PC-9 (cell line): ENCODE data around the gene RBMS1. TPM values are rescaled to one million over a fixed set of nuclear protein-coding genes. Genes with fewer than 3 reads are reported as not detected.

Experiments
- BruUV-seq: library from RNA; stranded (reverse); fragments of 400-500 nt; replicated peaks from 2 replicates; lab custom pipeline; 2021; lab: Mats Ljungman, UMichigan
- CTCF ChIA-PET: fragments of 300-600 bp; sonication (Branson Sonifier 250); formaldehyde crosslinking; loops from one replicate; lab custom pipeline; 2022; ENCODE audit warnings: antibody characterized with exemption; lab: Charles Lee
- POLR2A ChIA-PET: fragments of 300-600 bp; sonication (Branson Sonifier 250); formaldehyde crosslinking; loops from one replicate; lab custom pipeline; 2022; ENCODE audit warnings: antibody characterized with exemption; ENCODE audit not compliant: unreplicated experiment; lab: Charles Lee
- DNase-seq, 2 experiments: peaks; one replicate each; pipeline versions ENCODE4 v3.0.0 to v3.0.0-alpha.2; 2015 to 2022; ENCODE audit warnings: mixed read lengths in 1 of 2
- H2AFZ ChIP-seq: fragments of 200-600 bp; sonication (generic); 2 replicates; pipeline ENCODE4 v1.8.1; 2017; ENCODE audit warnings: antibody characterized with exemption
- H3F3A ChIP-seq: fragments of 200-600 bp; sonication (generic); 2 replicates; pipeline ENCODE4 v1.8.1; 2017; ENCODE audit warnings: antibody characterized with exemption, mild to moderate bottlenecking, low read depth; ENCODE audit not compliant: insufficient read depth
- H3K27ac ChIP-seq: fragments of 200-600 bp; sonication (generic); 2 replicates; pipeline ENCODE4 v1.6.1; 2016; ENCODE audit warnings: mixed run types
- H3K27me3 ChIP-seq: fragments of 200-600 bp; sonication (generic); 2 replicates; pipeline ENCODE4 v1.6.1; 2016; ENCODE audit warnings: low read depth, mixed run types; ENCODE audit not compliant: insufficient read depth
- H3K36me3 ChIP-seq: fragments of 200-600 bp; sonication (generic); 2 replicates; pipeline ENCODE4 v1.6.1; 2016; ENCODE audit warnings: low read depth, mixed run types
- H3K4me1 ChIP-seq: fragments of 200-600 bp; sonication (generic); replicated peaks from 2 replicates; pipeline ENCODE4 v1.6.1; 2016; ENCODE audit warnings: mixed run types; ENCODE audit not compliant: insufficient read depth
- H3K4me2 ChIP-seq: fragments of 200-600 bp; sonication (generic); 2 replicates; pipeline ENCODE4 v1.6.1; 2017; ENCODE audit warnings: mixed run types
- H3K4me3 ChIP-seq: fragments of 200-600 bp; sonication (generic); 2 replicates; pipeline ENCODE4 v1.6.1; 2016; ENCODE audit warnings: mixed run types
- H3K79me2 ChIP-seq: fragments of 200-600 bp; sonication (generic); 2 replicates; pipeline ENCODE4 v1.6.1; 2017; ENCODE audit warnings: low read depth, mixed run types
- H3K9me2 ChIP-seq: fragments of 200-600 bp; sonication (generic); 2 replicates; pipeline ENCODE4 v1.8.1; 2017; ENCODE audit warnings: mild to moderate bottlenecking; ENCODE audit not compliant: insufficient read depth
- H3K9me3 ChIP-seq: fragments of 200-600 bp; sonication (generic); 2 replicates; pipeline ENCODE4 v1.8.1; 2016; ENCODE audit warnings: low read depth; ENCODE audit not compliant: insufficient read depth
- H4K20me1 ChIP-seq: fragments of 200-600 bp; sonication (generic); 2 replicates; pipeline ENCODE4 v1.8.1; 2017; ENCODE audit not compliant: insufficient read depth
- EZH2 ChIP-seq: fragments of 200-600 bp; sonication (generic); IDR thresholded peaks from 2 replicates; pipeline ENCODE4 v1.8.0; 2017; ENCODE audit warnings: antibody characterized with exemption, low read depth
- intact Hi-C: fragments of 100-400 bp; cut with micrococcal nuclease; formaldehyde crosslinking; loops from one replicate; pipeline ENCODE4 v1.10.0; 2022; ENCODE audit not compliant: unreplicated experiment
- total RNA-seq: library from RNA; stranded (reverse); gene quantifications from 2 replicates; pipeline ENCODE4 v1.2.3, GENCODE V29; 2021
- TF ChIP-seq, protein P1 (sequence below): fragments of 200-600 bp; sonication (generic); conservative IDR thresholded peaks from 2 replicates; pipeline ENCODE4 v1.6.1; 2017; ENCODE audit warnings: mixed run types, antibody characterized with exemption, mild to moderate bottlenecking, moderate library complexity

Gene RBMS1
- total RNA-seq, 1 experiment from 2014 or later = 65.1 TPM

DNA sequence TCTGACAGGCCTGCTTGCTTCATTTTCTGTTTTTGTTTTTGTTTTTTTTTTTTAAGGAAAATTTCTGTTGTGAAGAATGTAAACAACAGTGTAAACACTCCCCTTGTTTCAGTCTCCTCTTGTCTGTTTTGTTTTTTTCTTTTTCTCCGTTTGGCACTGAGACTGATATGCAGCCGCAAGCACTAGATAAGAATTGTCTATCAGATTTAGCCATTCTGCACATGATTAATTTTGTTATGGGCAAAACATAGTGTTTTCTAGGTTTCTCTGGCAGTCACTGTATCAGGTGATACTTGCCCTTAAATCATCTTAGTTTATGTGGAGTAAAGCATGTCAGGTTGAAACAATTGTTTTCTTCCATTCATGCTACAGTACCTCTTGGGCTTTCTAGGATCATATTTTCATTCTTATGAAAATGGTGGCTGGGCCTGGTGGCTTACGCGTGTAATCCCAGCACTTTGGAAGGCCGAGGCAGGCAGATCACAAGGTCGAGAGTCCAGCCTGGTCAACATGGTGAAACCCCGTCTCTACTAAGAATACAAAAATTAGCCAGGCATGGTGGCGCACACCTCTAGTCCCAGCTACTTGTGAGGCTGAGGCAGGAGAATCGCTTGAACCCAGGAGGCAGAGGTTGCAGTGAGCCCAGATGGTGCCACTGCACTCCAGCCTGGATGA is 12.9 kb upstream of the RBMS1 start:
- Histone ChIP-seq H3K27ac (no peak overlapping the region), H3K4me3 (no peak overlapping the region), H3K4me1 (no peaks in the 10 kb centered on the region), H3K9me3 (no peaks in the 10 kb centered on the region), H2AFZ (no peak overlapping the region), H3K4me2 (no peak overlapping the region), H3F3A (no peaks in the 10 kb centered on the region), H4K20me1 (no peaks in the 10 kb centered on the region), H3K36me3 (no peaks in the 10 kb centered on the region), H3K27me3 (no peaks in the 10 kb centered on the region), H3K79me2 (no peaks in the 10 kb centered on the region), H3K9me2 (no peaks in the 10 kb centered on the region; the same call in 1 of the 2 replicates)
- DNase-seq = no peak
- ChIA-PET POLR2A (no interaction called here), CTCF (no interaction called here)
- intact Hi-C loops = no loop called here
- no TSS peak for BruUV-seq
- TF ChIP-seq EZH2 = no peak
- TF ChIP-seq, protein P1, sequence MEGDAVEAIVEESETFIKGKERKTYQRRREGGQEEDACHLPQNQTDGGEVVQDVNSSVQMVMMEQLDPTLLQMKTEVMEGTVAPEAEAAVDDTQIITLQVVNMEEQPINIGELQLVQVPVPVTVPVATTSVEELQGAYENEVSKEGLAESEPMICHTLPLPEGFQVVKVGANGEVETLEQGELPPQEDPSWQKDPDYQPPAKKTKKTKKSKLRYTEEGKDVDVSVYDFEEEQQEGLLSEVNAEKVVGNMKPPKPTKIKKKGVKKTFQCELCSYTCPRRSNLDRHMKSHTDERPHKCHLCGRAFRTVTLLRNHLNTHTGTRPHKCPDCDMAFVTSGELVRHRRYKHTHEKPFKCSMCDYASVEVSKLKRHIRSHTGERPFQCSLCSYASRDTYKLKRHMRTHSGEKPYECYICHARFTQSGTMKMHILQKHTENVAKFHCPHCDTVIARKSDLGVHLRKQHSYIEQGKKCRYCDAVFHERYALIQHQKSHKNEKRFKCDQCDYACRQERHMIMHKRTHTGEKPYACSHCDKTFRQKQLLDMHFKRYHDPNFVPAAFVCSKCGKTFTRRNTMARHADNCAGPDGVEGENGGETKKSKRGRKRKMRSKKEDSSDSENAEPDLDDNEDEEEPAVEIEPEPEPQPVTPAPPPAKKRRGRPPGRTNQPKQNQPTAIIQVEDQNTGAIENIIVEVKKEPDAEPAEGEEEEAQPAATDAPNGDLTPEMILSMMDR = no peak

DNA sequence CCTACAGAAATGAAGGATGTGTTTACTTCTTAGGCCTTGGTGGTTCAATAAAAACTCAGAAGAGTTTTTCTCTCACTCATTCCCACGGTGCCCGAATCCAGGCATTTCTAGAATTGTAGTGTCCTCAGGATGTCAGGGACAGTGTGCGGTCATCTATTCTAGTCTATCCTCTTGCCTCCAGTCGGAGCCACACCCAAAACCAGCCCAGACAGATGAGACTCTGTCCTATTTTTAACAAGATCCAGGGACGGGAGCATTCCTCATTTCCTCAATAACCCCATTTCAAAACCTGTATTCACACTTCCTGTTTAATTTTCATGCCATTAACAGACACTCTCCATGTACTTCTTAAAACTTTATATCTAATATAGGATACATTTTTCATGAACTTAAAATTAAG is 11.6 kb upstream of the RBMS1 start:
- Histone ChIP-seq H3K4me2 (no peak overlapping the region), H3F3A (no peaks in the 10 kb centered on the region), H2AFZ (no peak overlapping the region), H3K36me3 (no peaks in the 10 kb centered on the region), H3K9me3 (no peaks in the 10 kb centered on the region), H3K4me3 (no peak overlapping the region), H3K79me2 (no peaks in the 10 kb centered on the region), H3K27me3 (no peaks in the 10 kb centered on the region), H4K20me1 (no peaks in the 10 kb centered on the region), H3K4me1 (no peaks in the 10 kb centered on the region), H3K9me2 (no peaks in the 10 kb centered on the region; the same call in 1 of the 2 replicates), H3K27ac (no peak overlapping the region)
- no peak for DNase-seq
- no peak for TF ChIP-seq EZH2
- no TSS peak for BruUV-seq
- CTCF ChIA-PET = no interaction called here
- intact Hi-C loops = no loop called here
- POLR2A ChIA-PET = no interaction called here

DNA sequence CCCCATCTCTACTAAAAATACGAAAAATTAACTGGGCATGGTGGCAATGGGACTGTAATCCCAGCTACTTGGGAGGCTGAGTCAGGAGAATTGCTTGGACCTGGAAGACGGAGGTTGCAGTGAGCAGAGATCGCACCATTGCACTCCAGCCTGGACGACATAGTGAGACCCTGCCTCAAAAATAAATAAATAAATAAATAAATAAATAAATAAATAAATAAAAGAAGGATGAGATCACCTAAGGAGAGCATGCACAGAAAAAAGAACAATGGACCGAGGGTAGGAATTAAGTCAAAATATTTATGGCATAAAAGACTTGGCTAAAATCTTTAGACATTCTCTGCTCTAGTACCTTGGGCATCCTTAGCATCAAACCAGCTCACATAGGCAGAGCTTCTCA is 8.9 kb upstream of the RBMS1 start:
- BruUV-seq = no TSS peak
- H2AFZ ChIP-seq = no peak overlapping the region
- intact Hi-C loops = no loop called here
- no peaks in the 10 kb centered on the region for H3K9me3 ChIP-seq
- H3K4me3 ChIP-seq = no peak overlapping the region
- no peaks in the 10 kb centered on the region for H3K4me1 ChIP-seq
- no peak for DNase-seq
- no peaks in the 10 kb centered on the region for H3K36me3 ChIP-seq
- no peaks in the 10 kb centered on the region for H3F3A ChIP-seq
- ChIA-PET CTCF (no interaction called here), POLR2A (interaction anchor here (0.7 kb wide), 1 partner anchor 8 kb away, joined by 3 read pairs; no protein-coding TSS in a partner anchor)
- no peaks in the 10 kb centered on the region; the same call in 1 of the 2 replicates for H3K9me2 ChIP-seq
- H3K4me2 ChIP-seq = no peak overlapping the region
- TF ChIP-seq EZH2 = no peak
- TF ChIP-seq, protein P1 = no peak
- no peak overlapping the region for H3K27ac ChIP-seq
- H3K79me2 ChIP-seq = no peaks in the 10 kb centered on the region
- no peaks in the 10 kb centered on the region for H4K20me1 ChIP-seq
- H3K27me3 ChIP-seq = no peaks in the 10 kb centered on the region

DNA sequence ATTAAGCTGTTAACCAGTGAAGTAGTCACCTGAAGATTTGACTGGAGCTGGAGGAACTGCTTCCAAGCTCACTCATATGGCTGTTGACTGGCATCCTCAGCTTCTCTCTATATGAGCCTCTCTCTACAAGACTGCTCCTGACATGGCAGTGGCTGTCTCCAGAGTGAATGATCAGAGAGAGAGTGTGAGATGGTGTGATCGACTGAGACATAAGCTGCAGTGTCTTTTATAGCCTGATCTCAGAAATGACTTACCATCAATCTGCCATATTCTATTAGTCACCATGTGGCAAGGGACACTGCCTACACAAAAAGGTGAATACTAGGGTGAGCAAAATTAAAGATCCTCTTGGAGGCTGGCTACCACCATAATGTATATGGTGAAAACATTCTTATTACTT is 7.8 kb upstream of the RBMS1 start:
- POLR2A ChIA-PET = no interaction called here

More for the DNA sequence above, 7.8 kb upstream of the RBMS1 start:
- Histone ChIP-seq H3K27me3 (no peaks in the 10 kb centered on the region), H3K9me2 (no peaks in the 10 kb centered on the region; the same call in 1 of the 2 replicates), H3K79me2 (no peaks in the 10 kb centered on the region), H3K9me3 (no peaks in the 10 kb centered on the region), H4K20me1 (no peaks in the 10 kb centered on the region), H3K4me2 (no peak overlapping the region), H3K36me3 (no peaks in the 10 kb centered on the region), H3F3A (no peaks in the 10 kb centered on the region), H3K27ac (no peak overlapping the region), H3K4me1 (no peaks in the 10 kb centered on the region), H2AFZ (no peak overlapping the region), H3K4me3 (no peak overlapping the region)
- DNase-seq = no peak
- no TSS peak for BruUV-seq
- intact Hi-C loops = no loop called here
- CTCF ChIA-PET = no interaction called here
- TF ChIP-seq EZH2 = no peak
- TF ChIP-seq, protein P1 = no peak
